ENCODE data around the gene VRK1. TPM values are rescaled to one million over a fixed set of nuclear protein-coding genes. Genes with fewer than 3 reads are reported as not detected.

Gene VRK1
- total and polyA plus RNA-seq, 2 of the 8 experiments (the other 6 are each of a cell fraction or from before 2014, with no cell fraction given) = 24.2 to 64.8 TPM

GRCh38 chr14:96858643-96859042 lies 61.5 kb downstream of the VRK1 start (continued):
- TF ChIP-seq JUN (IDR thresholded peaks at IDR 0.05; ENCODE audit: low read depth, low read length) = no peak

Measured in H1 (cell line).